GM18951 (cell line): ENCODE data around the gene RNGTT.

ENCODE experiments used
- POLR2A ChIP-seq: IDR thresholded peaks from 4 replicates; pipeline ENCODE4 v1.6.1; 2011; ENCODE audit warnings: mild to moderate bottlenecking; ENCODE audit not compliant: insufficient read length, insufficient read depth; ENCODE audit errors: extremely low read depth
- in situ Hi-C: fragments of 300-500 bp; cut with MboI; formaldehyde crosslinking; loops from one replicate; pipeline ENCODE4 v1.12.0; 2022; ENCODE audit warnings: low sequenced_read_pairs, mixed read lengths, inconsistent platforms; ENCODE audit not compliant: unreplicated experiment

Gene RNGTT

GRCh38 chr6:88669475-88669874 lies 293.9 kb downstream of the RNGTT start:
- in situ Hi-C loops: no loop called here

GRCh38 chr6:88666901-88667300 lies 296.5 kb downstream of the RNGTT start:
- in situ Hi-C loops: no loop called here
- no peak for TF ChIP-seq POLR2A

More at GRCh38 chr6:88669475-88669874, 293.9 kb downstream of the RNGTT start:
- no peak for TF ChIP-seq POLR2A

- no peak for TF ChIP-seq POLR2A
- in situ Hi-C loops: no loop called here
These were observed 298.3 kb downstream of the RNGTT start for GRCh38 chr6:88665131-88665530.

GRCh38 chr6:88663801-88664200 lies 299.6 kb downstream of the RNGTT start:
- in situ Hi-C loops: no loop called here
- TF ChIP-seq POLR2A: no peak

- no peak for TF ChIP-seq POLR2A
- in situ Hi-C loops: no loop called here
These were observed 300.7 kb downstream of the RNGTT start for GRCh38 chr6:88662653-88663174.

GRCh38 chr6:88662163-88662580 lies 301.2 kb downstream of the RNGTT start:
- in situ Hi-C loops: no loop called here

GRCh38 chr6:88661136-88661535 lies 302.3 kb downstream of the RNGTT start:
- no peak for TF ChIP-seq POLR2A
- in situ Hi-C loops: no loop called here

More at GRCh38 chr6:88662163-88662580, 301.2 kb downstream of the RNGTT start:
- no peak for TF ChIP-seq POLR2A

GRCh38 chr6:88655586-88655985 lies 307.8 kb downstream of the RNGTT start:
- in situ Hi-C loops: no loop called here
- no peak for TF ChIP-seq POLR2A

GRCh38 chr6:88653936-88654335 lies 309.5 kb downstream of the RNGTT start:
- in situ Hi-C loops: no loop called here
- TF ChIP-seq POLR2A: no peak

GRCh38 chr6:88651400-88651799 lies 312.0 kb downstream of the RNGTT start:
- TF ChIP-seq POLR2A: no peak
- in situ Hi-C loops: no loop called here

GRCh38 chr6:88650979-88651378 lies 312.4 kb downstream of the RNGTT start:
- TF ChIP-seq POLR2A: no peak
- in situ Hi-C loops: no loop called here

- in situ Hi-C loops: no loop called here
These were observed 313.3 kb downstream of the RNGTT start for GRCh38 chr6:88650029-88650619.

GRCh38 chr6:88641178-88641903 lies 322.1 kb downstream of the RNGTT start:
- in situ Hi-C loops: no loop called here
- TF ChIP-seq POLR2A: no peak

More at GRCh38 chr6:88650029-88650619, 313.3 kb downstream of the RNGTT start:
- TF ChIP-seq POLR2A: no peak
